Mesenteric fat pad (tissue), 1 donor: ENCODE data around the gene GTPBP1. TPM values are rescaled to one million over a fixed set of nuclear protein-coding genes. Genes with fewer than 3 reads are reported as not detected.

Experiments
- DNase-seq: peaks from one replicate; pipeline ENCODE4 v3.0.0-alpha.2; 2020; ENCODE audit warnings: low spot score
- total RNA-seq: library from RNA; stranded (reverse); fragmentation: NEBNext Ultra II Directional; extraction: Animal tissue kit (Norgen Biotek cat#: 25700); gene quantifications from one replicate; pipeline ENCODE4 v1.2.1, GENCODE V29; 2021
- donor health status: DM: yes; HTN: yes; CAD: no.

Gene GTPBP1
- total RNA-seq, 1 donor from 2014 or later: 40.4 TPM

DNA sequence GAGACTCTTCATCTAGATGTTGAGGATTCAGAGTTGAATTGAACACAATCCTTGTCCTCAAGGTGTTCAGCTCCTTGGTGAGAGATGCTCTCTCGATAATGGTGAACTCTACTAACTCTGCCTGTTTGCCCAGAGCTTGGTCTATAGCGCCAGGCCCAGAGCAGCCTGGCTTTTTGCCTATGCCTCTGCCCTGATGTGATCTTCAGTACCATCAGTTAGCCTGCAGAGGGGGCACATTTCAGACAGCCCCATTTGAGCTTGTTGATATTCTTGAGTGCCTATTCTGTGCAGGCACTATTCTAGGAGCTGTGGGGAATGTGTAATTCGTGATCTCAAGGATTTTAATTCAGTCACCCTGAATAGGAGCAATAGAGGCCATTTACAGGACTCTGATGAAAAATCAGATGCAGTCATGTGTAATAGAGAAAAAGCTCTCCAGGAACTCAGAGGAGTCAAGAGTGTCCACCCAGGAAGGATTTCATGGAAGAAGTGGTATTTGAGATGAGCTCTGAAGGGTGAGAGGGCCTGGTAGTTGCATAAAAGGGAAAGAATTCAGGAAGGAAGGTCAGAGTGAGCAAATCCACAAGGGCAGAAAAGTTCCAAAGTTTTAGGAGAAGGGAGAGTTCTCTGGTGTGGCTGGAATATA lies 19.3 kb downstream of the GTPBP1 start:
- no peak for DNase-seq

- DNase-seq: no peak
Measured at GRCh38 chr22:38725900-38726655, 20.3 kb downstream of the GTPBP1 start.

- DNase-seq: no peak
Measured at GRCh38 chr22:38727123-38727522, 21.4 kb downstream of the GTPBP1 start.

- DNase-seq: no peak
Measured at GRCh38 chr22:38727530-38728451, 22.0 kb downstream of the GTPBP1 start.

GRCh38 chr22:38728871-38729796 lies 23.4 kb downstream of the GTPBP1 start:
- DNase-seq: no peak

GRCh38 chr22:38729946-38730345 lies 24.2 kb downstream of the GTPBP1 start:
- DNase-seq: no peak

DNA sequence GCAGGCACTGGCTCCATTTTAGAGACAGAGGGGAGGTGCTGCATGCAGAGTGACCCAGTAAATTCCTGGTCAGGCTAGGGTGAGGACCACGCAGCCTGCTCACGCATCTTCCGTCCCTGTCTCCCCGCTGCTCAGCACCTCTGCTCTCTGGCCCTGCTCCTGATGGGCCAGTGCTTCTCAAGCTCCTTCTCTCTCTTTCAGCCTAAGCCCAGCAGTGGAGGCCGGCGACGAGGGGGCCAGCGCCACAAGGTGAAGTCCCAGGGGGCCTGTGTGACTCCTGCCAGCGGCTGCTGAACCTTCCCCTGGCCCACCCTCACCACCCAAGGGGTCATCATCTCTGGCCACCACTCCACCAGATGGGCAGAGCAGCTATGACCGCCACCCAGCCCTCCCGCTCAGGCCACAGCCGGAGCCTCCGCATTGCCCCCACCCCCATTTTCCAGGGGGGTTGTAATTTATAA lies 24.7 kb downstream of the GTPBP1 start:
- DNase-seq: no peak

DNA sequence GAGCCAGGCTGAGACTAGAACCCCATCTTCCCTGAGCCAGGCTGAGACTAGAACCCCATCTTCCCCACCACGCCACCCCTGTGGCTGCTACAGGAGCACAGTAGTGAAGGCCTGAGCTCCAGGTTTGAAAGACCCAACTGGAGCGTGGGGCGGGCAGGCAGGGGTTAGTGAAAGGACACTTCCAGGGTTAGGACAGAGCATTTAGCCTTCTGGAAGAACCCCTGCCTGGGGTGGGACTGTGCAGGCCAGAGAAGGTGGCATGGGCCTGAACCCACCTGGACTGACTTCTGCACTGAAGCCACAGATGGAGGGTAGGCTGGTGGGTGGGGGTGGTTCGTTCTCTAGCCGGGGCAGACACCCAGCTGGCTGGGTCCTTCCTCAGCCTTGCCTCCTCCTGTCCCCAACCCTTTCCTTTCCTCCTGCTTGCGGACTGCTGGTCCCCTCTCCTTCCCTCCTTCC lies 26.0 kb downstream of the GTPBP1 start:
- DNase-seq: no peak

- no peak for DNase-seq
Measured at GRCh38 chr22:38732251-38732815, 26.6 kb downstream of the GTPBP1 start.

GRCh38 chr22:38733329-38733723 lies 27.6 kb downstream of the GTPBP1 start:
- no peak for DNase-seq

DNA sequence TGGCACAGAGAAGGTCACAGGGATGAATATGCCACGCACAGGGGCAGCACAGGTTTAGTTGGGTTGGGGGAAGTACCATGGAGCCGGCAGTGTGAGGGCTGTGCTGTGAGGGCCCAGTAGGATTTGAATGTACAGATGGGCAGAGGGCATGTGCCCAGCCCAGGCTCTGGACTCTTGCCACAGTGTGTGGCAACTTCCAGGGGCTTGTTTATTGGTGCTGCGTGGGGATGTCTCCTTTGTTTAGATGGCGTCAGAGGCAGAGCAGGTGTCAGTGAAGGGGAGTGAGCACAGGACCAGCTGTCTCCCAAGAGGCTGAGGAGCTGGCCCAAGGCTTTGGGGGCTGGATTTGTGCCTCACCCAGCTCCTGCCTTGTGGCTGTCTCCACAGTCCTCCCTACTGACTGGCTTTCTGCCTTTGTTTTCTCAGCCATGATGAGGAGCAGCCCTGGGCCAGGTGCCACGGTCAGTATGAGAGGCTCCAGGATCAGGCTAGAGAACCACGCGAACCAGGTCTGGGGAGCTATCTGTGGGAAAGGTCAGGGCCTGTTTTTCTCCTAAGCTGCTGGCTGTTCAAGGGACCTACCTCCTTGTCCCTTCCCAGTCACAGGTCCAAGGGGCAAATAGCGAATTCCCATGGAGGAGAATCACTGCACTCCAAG lies 28.1 kb downstream of the GTPBP1 start:
- no peak for DNase-seq

GRCh38 chr22:38734421-38735100 lies 28.8 kb downstream of the GTPBP1 start:
- DNase-seq: no peak

GRCh38 chr22:38735126-38735464 lies 29.4 kb downstream of the GTPBP1 start:
- no peak for DNase-seq

DNA sequence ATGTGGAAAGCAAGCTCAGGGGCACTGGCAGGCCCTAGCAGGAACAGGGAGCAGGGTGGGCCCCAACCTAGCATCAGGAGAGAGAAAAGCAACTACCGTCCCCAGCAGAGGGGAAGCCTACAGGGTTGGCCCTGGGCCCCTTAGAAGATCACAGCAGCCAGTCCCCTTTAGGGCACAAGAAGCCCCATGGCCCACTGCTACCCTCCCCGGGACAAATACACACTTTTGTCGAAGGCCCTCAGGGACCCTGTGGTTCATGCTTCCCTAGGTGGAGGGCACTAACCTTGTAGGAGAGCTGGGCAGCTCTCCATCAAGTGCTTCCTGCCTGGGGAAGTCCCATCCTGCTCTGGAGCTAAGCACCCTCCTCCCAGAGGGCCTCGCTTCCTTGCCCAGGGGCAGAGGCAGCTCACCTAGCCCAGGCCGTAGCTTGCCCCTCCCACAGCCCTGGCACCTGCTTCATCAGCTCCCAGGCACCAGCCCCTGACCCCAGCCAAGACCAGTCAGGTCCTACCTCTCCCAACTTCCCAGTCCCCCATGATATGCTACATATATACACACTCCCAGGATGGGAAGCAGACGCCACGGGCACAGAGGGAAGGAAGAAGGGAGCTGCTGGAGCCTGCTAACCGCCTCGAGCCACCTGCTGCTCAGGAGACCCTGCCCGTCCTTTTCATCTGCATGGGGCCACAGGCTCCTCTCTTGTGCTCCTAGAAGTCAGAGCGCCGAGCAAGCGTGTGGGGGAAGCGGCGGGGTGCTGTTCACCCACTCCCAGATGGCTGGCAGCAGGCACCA lies 29.9 kb downstream of the GTPBP1 start:
- no peak for DNase-seq

DNA sequence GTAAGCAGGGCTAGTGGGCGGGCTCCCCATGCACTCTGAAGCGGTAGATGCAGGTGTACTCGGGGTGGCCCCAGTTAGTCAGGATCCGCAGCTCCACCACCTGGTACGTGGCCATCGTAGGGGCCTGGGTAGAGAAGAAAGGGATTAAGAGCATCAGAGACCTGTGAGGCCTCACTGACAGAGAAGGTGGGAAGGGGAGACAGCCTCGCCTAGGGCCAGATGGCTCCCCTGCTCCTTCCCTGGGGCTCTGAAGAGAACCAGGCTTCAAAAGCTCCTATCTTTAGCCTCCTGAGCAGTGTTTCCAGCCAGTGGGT lies 30.5 kb downstream of the GTPBP1 start:
- DNase-seq: no peak

DNA sequence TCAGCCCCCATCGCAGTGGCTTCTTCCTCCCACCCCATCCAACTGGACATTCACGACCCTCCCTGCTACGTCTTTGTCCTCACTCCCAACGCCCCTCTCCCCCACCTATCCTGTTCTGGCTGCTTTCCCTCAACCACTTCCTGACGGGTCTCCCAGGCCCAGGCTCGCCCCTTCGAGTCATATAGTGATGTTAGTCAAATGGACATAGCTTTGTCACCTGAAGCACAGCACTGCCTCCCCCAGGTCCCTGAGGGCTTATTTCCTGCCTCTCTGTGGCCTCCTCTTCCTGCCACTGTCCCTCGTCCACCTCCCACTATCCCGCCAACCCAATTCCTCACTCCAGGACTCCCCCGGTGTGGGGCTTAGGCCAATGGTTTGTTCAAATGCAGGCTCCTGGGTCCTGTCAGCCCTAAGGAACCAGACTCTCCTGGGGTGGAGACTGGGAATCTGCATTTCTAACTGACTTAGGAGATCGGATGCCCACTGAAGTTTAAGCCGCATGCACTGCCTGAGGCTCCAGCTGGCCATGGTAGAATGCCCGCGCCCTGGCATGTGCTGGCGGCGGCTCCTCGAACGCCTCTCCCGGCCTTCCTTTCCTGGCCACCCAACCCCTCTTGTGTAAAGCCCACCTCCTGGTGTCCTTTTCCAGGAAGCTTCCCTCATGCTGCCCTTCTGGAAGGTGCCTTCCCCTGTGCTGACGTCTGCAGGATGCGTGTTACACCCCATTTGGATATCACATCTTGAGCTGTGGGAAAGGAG lies 31.7 kb downstream of the GTPBP1 start:
- no peak for DNase-seq

- DNase-seq: no peak
Measured at GRCh38 chr22:38738475-38739070, 32.8 kb downstream of the GTPBP1 start.
